Bronchial epithelial cell (primary cell): ENCODE data around the gene CCM2. TPM values are rescaled to one million over a fixed set of nuclear protein-coding genes. Genes with fewer than 3 reads are reported as not detected.

Experiments
- DNase-seq: peaks from one replicate; pipeline ENCODE4 v3.0.0-alpha.2; 2010; ENCODE audit warnings: low read depth
- FAIRE-seq: peaks from 2 replicates; lab custom pipeline; 2011; peaks lifted over from hg19 to GRCh38; lab: Jason Lieb, UNC
- H3K27me3 ChIP-seq: 2 replicates; pipeline ENCODE4 v1.5.1; 2011; ENCODE audit warnings: low read length; ENCODE audit not compliant: control insufficient read depth, insufficient read depth
- H3K36me3 ChIP-seq: 2 replicates; pipeline ENCODE4 v1.5.1; 2011; ENCODE audit warnings: low read length; ENCODE audit not compliant: control insufficient read depth, insufficient read depth
- H3K4me3 ChIP-seq: 2 replicates; pipeline ENCODE4 v1.5.1; 2011; ENCODE audit warnings: mild to moderate bottlenecking, low read depth, low read length, control low read depth
- total RNA-seq: library from RNA; depleted of rRNA; stranded (reverse); fragments of >200 nt; gene quantifications from 2 replicates; pipeline ENCODE4 v1.2.1, GENCODE V29; 2014
- TF ChIP-seq, protein P1 (sequence below): IDR thresholded peaks from 2 replicates; pipeline ENCODE4 v1.5.1; 2011; ENCODE audit warnings: mild to moderate bottlenecking, moderate library complexity, low read length, control low read depth, inconsistent platforms; ENCODE audit not compliant: insufficient read depth, severe bottlenecking

The CCM2 gene
- total RNA-seq, 1 donor from 2014 or later = 45.0 TPM

GRCh38 chr7:44959433-44959951 is 40.5 kb upstream of the CCM2 start:
- H3K4me3 ChIP-seq = no peak overlapping the region
- peaks cover 7% of the 10 kb centered on the region for H3K27me3 ChIP-seq
- H3K36me3 ChIP-seq = no peaks in the 10 kb centered on the region
- TF ChIP-seq, protein P1, sequence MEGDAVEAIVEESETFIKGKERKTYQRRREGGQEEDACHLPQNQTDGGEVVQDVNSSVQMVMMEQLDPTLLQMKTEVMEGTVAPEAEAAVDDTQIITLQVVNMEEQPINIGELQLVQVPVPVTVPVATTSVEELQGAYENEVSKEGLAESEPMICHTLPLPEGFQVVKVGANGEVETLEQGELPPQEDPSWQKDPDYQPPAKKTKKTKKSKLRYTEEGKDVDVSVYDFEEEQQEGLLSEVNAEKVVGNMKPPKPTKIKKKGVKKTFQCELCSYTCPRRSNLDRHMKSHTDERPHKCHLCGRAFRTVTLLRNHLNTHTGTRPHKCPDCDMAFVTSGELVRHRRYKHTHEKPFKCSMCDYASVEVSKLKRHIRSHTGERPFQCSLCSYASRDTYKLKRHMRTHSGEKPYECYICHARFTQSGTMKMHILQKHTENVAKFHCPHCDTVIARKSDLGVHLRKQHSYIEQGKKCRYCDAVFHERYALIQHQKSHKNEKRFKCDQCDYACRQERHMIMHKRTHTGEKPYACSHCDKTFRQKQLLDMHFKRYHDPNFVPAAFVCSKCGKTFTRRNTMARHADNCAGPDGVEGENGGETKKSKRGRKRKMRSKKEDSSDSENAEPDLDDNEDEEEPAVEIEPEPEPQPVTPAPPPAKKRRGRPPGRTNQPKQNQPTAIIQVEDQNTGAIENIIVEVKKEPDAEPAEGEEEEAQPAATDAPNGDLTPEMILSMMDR = no peak
- FAIRE-seq (peak; percentile 91), DNase-seq (peak; percentile 83)

GRCh38 chr7:44960011-44960580 is 39.9 kb upstream of the CCM2 start:
- peaks cover 7% of the 10 kb centered on the region for H3K27me3 ChIP-seq
- FAIRE-seq (peak; percentile 7), DNase-seq (no peak)
- no peaks in the 10 kb centered on the region for H3K36me3 ChIP-seq
- TF ChIP-seq, protein P1 = no peak
- no peak overlapping the region for H3K4me3 ChIP-seq

DNA sequence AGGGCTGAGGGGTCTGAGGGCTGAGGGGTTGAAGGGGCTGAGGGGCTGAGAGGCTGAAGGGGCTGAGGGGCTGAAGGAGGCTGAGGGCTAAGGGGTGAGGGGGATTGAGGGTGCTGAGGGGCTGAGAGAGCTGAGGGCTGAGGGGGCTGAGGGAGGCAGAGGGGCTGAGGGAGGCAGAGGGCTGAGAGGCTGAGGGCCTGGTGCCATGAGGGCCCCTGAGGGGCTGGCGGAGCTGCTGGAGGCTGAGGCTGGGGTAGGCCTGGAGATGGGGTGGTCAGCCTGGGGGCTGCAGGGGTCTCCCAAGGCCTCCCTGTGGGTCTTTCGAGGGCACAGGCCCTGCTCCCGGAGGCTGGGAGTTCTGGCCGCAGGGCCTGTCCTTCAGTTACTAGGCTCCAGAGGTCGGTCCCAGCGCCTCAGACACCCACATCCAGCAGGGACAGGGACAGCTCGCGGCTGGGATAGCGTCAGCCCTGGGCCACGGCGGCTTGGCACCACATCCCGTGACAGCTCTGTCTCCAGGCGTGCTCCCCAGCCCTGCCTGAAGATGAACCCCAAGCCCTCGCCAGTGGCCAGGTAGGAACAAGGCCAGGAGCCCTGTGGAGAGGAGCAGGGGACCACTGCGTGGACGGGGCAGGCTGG is 38.0 kb upstream of the CCM2 start:
- Histone ChIP-seq H3K36me3 (no peaks in the 10 kb centered on the region), H3K4me3 (no peak overlapping the region), H3K27me3 (peaks cover 7% of the 10 kb centered on the region)
- FAIRE-seq = no peak
- DNase-seq = no peak
- TF ChIP-seq, protein P1 = no peak

DNA sequence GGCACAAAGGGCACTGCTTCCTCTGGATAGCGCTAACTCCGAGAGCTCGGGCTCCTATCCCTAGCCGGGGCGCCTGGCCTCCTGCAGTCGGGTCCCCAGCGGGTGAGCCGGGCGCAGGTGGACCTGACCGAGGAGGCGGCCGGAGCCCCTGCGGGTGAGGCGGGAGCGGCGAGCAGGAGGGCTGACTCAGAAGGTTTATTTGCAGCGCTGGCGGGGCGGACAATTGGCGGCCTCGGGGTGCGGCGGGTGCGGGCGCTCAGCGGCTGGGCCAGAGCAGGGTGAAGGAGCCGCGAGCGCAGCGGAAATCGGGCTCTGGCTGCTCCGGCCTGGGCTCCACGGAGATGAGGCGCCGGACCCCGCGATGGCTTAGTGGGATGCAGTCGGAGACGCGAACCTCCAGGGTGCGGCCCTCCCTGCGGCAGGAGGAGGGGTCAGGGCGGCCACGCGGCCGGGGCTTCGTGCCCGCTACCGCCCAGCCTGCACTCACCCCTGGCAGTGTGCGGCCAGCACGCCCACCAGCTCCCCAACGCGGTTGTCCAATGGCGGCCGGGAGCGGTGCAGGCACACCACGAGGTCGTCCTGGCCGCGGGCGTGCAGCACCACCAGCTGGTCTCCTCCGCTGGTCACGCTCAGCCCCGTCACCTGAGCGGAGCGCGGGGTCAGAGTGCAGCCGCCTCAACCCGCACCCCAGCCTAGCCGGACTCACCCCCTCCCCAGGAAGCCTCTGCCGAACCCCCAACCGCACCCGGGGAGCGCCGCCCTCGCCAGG is 37.3 kb upstream of the CCM2 start:
- FAIRE-seq = no peak
- peaks cover 7% of the 10 kb centered on the region for H3K27me3 ChIP-seq
- peak; percentile 15 for DNase-seq
- TF ChIP-seq, protein P1 = peak; percentile 5
- H3K36me3 ChIP-seq = no peaks in the 10 kb centered on the region
- peak overlapping the region; percentile 36 for H3K4me3 ChIP-seq

DNA sequence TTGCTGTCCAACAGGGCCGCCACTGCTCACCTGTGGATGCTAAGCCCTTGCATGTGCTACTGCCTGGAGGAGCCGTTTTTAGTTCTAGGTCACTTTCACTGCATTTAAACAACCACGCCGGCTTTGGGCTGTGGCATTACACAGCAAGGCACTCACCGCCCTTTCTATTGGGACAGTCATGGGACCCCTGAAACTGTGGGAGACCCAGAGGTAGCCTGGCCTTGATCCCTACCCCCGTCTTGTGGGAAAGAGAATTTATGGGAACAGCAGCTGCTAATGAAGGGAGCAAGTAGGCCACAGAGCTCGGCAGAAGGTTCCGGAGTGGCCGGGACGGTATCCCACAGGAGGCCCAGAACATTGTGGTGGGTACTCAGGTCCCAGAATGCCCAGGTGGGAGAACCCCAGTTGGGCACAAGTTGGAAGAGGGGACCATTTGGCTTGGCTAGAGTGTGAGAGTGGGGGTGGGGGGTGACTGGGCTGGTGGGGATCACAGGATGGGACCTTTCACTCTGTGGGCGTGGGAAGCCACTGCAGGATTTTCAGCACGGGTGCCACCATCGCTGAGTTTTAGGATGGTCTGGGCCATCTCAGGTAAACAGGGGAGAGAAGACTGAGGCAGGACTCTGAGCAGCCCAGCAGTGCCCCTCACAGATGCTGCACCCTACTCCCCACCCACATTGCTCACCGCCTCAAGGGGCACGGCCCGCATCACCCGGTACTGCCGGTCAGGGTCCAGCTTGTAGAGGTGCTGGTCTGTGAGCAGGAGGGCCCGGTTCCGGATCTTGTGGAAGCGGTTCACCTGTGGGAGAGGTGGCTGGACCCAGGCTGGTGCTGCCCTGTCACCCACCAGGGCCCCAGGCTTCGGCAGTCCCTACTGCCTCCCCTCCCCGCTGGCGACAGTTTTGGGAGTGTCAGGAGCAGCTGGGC is 36.4 kb upstream of the CCM2 start:
- FAIRE-seq (no peak), DNase-seq (no peak)
- Histone ChIP-seq H3K4me3 (no peak overlapping the region), H3K36me3 (no peaks in the 10 kb centered on the region), H3K27me3 (peaks cover 7% of the 10 kb centered on the region)
- TF ChIP-seq, protein P1 = no peak
